ENCODE data around the gene SERF2.
"Not testable (repeated sequence)": the region's sequence is repeated elsewhere in the genome, so short reads cannot be mapped to it uniquely, and the experiment has no call there.

- not testable (repeated sequence) for TF ChIP-seq CREB5 (CRISPR knock-in tag; IDR thresholded peaks at IDR 0.05; ENCODE audit: low read depth); CSRNP3 (CRISPR knock-in tag; IDR thresholded peaks at IDR 0.05); ZNF565 (CRISPR knock-in tag; conservative IDR thresholded peaks at IDR 0.05; ENCODE audit: low read depth); PATZ1 (CRISPR knock-in tag; IDR thresholded peaks at IDR 0.05; ENCODE audit: borderline replicate concordance); TSHZ2 (CRISPR knock-in tag; IDR thresholded peaks at IDR 0.05); PPARA (CRISPR knock-in tag; IDR thresholded peaks at IDR 0.05; ENCODE audit: borderline replicate concordance); SNAI2 (CRISPR knock-in tag; IDR thresholded peaks at IDR 0.05); ARNTL (CRISPR knock-in tag; IDR thresholded peaks at IDR 0.05; ENCODE audit: borderline replicate concordance, low read depth); BACH2 (CRISPR knock-in tag; IDR thresholded peaks at IDR 0.05; ENCODE audit: borderline replicate concordance)
These were observed 39.5 kb downstream of the SERF2 start for GRCh38 chr15:43831519-43832052.
